BJ (cell line): ENCODE results near the gene MCCD1. TPM values are rescaled to one million over a fixed set of nuclear protein-coding genes. Genes with fewer than 3 reads are reported as not detected.
"Not testable (repeated sequence)": the region's sequence is repeated elsewhere in the genome, so short reads cannot be mapped to it uniquely, and the experiment has no call there.

Experiments
- CTCF ChIA-PET: fragments of 350-600 bp; formaldehyde crosslinking; extraction: SDS; loops from one replicate; lab custom pipeline; 2021; ENCODE audit warnings: antibody characterized with exemption, inconsistent platforms; lab: Yijun Ruan, JAX
- POLR2A ChIA-PET: fragments of 300-600 bp; sonication (Branson Sonifier 250); formaldehyde crosslinking; extraction: SDS; loops from one replicate; lab custom pipeline; 2021; ENCODE audit warnings: antibody characterized with exemption; lab: Charles Lee
- DNase-seq: peaks from one replicate; pipeline ENCODE4 v3.0.0-alpha.2; 2011; ENCODE audit warnings: low read depth
- H3K27me3 ChIP-seq: 2 replicates; pipeline ENCODE4 v1.6.0; 2011; ENCODE audit warnings: low read length; ENCODE audit not compliant: control insufficient read depth, insufficient read depth
- H3K36me3 ChIP-seq: 2 replicates; pipeline ENCODE4 v1.5.1; 2011; ENCODE audit warnings: low read length; ENCODE audit not compliant: control insufficient read depth, insufficient read depth
- H3K4me3 ChIP-seq: 2 replicates; pipeline ENCODE4 v1.5.1; 2011; ENCODE audit warnings: low read depth, mild to moderate bottlenecking, control low read depth, low read length
- CTCF ChIP-seq: IDR thresholded peaks from 2 replicates; pipeline ENCODE4 v1.5.1; 2011; ENCODE audit warnings: low read depth, mild to moderate bottlenecking, control low read depth, inconsistent platforms, low read length, moderate library complexity; ENCODE audit not compliant: insufficient read depth
- polyA plus RNA-seq: library from polyadenylated mRNA; depleted of rRNA; stranded (reverse); fragments of >200 nt; gene quantifications from 2 replicates; pipeline ENCODE4 v1.2.3, GENCODE V29; 2011

Gene MCCD1
- polyA plus RNA-seq, 1 experiment, result not detected

GRCh38 chr6:31502586-31502985 is 26.2 kb upstream of the MCCD1 start:
- H3K27me3 ChIP-seq, result no peaks in the 10 kb centered on the region
- ChIA-PET POLR2A (no interaction called here), CTCF (interaction anchor here (1.8 kb wide), 1 partner anchor 44 kb away, joined by 5 read pairs; the partner anchor contains the start of gene ATP6V1G2)
- DNase-seq, result no peak
- peaks cover 11% of the 10 kb centered on the region for H3K36me3 ChIP-seq
- TF ChIP-seq CTCF, result no peak
- no peak overlapping the region for H3K4me3 ChIP-seq

- H3K27me3 ChIP-seq, DNase-seq, H3K4me3 ChIP-seq, POLR2A ChIA-PET, CTCF ChIA-PET: not testable (repeated sequence)
- H3K36me3 ChIP-seq, result peaks cover 19% of the 10 kb centered on the region
Measured at GRCh38 chr6:31509036-31509435, 19.7 kb upstream of the MCCD1 start.

- ChIA-PET POLR2A (no interaction called here), CTCF (interaction anchor here (1.0 kb wide), 1 partner anchor 37 kb away, joined by 3 read pairs; the partner anchor contains the start of gene ATP6V1G2)
- Histone ChIP-seq H3K36me3 (peaks cover 19% of the 10 kb centered on the region), H3K27me3 (no peaks in the 10 kb centered on the region), H3K4me3 (no peak overlapping the region)
- no peak for TF ChIP-seq CTCF
- no peak for DNase-seq
Measured at GRCh38 chr6:31510007-31510406, 18.8 kb upstream of the MCCD1 start.

DNA sequence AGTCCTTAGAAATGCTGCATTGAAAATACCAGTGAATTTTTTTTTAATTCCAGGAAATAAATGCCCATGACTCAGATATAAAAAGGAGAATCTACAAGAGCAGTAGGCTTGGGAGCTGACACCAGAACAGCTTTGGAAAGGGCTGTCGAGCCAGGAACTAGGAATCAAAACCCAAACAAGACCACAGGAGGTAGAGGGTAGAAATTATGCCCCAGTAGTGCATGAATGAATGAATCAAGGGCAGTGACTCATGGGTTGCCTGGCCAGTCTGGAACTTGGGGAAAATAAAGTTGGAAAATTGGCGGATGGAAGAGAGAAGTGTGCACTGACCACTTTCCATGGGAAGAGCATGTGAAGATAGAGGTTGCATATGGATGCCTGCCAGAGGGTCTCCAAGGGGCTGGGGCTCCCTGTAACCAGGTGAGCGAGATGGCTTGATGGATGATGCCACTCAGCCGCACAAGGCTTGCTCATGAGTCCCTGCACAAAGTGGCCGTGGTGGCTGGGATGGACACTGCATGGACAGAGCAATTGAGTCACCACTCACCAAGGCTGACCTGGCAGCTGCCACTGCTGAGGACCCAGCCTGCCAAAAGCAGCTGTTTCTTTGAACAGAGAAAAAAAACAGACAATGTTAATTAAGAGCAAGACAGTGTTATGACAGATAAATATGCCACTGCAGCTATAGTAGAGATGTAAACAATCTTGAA is 15.2 kb upstream of the MCCD1 start:
- Histone ChIP-seq H3K27me3 (no peaks in the 10 kb centered on the region), H3K36me3 (peaks cover 5% of the 10 kb centered on the region), H3K4me3 (no peak overlapping the region)
- no peak for DNase-seq
- ChIA-PET POLR2A (no interaction called here), CTCF (interaction anchor here (1.0 kb wide), 1 partner anchor 19 kb away, joined by 3 read pairs; no protein-coding TSS in a partner anchor)
- no peak for TF ChIP-seq CTCF

- no peak overlapping the region for H3K4me3 ChIP-seq
- POLR2A ChIA-PET, result no interaction called here
- no peaks in the 10 kb centered on the region for H3K36me3 ChIP-seq
- no peak for DNase-seq
- CTCF ChIA-PET, result no interaction called here
- no peaks in the 10 kb centered on the region; the same call in 1 of the 2 replicates for H3K27me3 ChIP-seq
- TF ChIP-seq CTCF, result no peak
Measured at GRCh38 chr6:31521835-31522234, 6.9 kb upstream of the MCCD1 start.
